Choroid plexus epithelial cell (primary cell): ENCODE measurements around the gene SYT14.

ENCODE experiments used
- DNase-seq: peaks from one replicate; pipeline ENCODE4 v3.0.0-alpha.2; 2010; ENCODE audit warnings: low read depth
- H3K4me3 ChIP-seq: 2 replicates; pipeline ENCODE4 v1.5.1; 2011; ENCODE audit warnings: low read depth, mild to moderate bottlenecking, control low read depth, low read length, moderate library complexity
- CTCF ChIP-seq: conservative IDR thresholded peaks from 2 replicates; pipeline ENCODE4 v1.5.1; 2011; ENCODE audit warnings: low read depth, mild to moderate bottlenecking, control low read depth, inconsistent platforms, low read length, moderate library complexity

SYT14 gene

DNA sequence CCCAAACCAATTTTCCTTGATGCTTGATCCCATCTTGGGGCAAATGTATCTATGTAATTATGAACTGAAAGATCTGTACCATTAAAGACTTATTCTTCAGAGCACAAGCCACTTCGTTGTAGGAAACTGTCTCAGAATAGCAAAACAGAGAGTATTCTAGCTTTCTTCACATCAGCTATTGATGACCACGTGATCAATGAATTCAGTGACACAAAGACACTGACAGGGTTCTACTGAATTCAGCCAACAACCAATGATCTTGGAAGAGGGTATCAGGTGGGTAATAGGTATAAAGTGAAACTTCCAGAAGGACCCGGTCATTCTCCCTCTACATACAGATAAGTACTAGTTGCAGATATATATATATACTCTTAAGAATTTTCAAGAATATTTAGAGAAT is 260.8 kb downstream of the SYT14 start:
- DNase-seq, result no peak
- TF ChIP-seq CTCF, result no peak
- no peak overlapping the region for H3K4me3 ChIP-seq

DNA sequence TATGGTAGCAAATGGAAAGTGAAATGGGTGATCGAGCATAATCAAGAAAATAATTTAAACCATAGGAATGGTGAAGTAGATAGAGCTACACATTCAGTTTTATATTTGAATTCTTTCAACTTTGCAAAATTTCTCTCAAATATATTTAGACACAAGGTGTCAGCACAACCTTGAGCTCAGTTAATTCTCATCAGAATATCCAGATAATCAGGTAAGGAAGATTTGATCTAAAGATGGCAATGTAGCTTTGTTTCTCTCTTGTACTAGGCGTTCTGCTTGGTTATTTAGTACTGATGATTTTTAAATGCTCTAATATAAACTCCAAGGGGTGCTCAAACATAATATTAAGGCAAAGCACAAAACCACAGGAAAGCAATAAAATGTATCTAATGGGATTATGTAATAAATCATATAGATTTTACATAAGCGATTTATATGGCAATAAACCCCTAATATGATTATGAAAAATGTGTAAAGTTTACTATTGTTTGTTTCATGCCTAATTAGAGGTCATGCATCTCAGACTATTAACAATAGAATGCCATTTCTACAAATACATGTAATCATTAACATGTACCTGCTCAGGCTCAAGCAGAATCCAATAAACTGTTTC is 262.2 kb downstream of the SYT14 start:
- no peak overlapping the region for H3K4me3 ChIP-seq
- TF ChIP-seq CTCF, result no peak
- no peak for DNase-seq

GRCh38 chr1:210201681-210202080 is 263.7 kb downstream of the SYT14 start:
- no peak for TF ChIP-seq CTCF
- DNase-seq, result peak; percentile 4
- no peak overlapping the region for H3K4me3 ChIP-seq

GRCh38 chr1:210207597-210208450 is 269.8 kb downstream of the SYT14 start:
- H3K4me3 ChIP-seq, result no peak overlapping the region
- DNase-seq, result no peak
- no peak for TF ChIP-seq CTCF

- no peak for TF ChIP-seq CTCF
- no peak overlapping the region for H3K4me3 ChIP-seq
- DNase-seq, result no peak
Observed at GRCh38 chr1:210213335-210213734, 275.3 kb downstream of the SYT14 start.

DNA sequence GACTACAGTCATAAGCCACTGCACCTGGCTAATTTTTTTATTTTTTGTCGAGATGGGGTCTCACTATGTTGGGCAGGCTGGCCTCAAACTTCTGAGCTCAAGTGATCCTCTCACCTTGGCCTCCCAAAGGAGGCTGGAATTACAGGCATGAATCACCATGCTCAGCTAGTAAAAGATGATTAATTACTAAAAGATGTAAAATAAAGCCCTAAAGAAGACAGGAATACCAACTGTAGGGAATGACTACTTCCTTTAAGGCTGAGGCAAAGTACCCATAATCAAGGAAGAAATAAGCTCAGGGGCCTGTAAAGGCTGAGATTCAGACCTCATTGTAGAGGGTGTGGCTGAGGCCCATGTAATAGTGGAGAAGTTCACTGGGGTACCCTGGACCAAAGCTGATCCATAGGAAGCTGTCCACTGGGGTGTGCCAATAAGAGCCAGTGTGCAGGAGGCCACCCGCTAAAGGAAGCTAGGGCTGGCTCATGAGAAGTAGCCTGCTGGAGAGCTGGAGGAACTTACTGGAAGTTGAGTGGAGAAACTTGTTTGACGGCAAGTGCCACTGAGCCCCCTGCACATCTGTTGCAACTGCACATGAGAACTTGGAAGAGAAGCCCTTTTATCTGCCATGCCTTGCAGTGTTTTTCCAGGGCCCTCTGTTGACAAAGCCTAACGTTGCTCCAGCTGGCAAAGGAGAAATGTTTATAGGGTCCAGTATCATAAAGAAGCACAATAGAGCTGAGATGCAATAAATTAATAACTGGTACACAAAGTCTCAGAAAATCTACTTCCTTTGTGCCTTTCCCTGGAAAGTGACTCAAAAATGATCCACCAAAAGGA is 276.8 kb downstream of the SYT14 start:
- TF ChIP-seq CTCF, result no peak
- no peak for DNase-seq
- no peak overlapping the region for H3K4me3 ChIP-seq
